Parathyroid adenoma (tissue), 2 donors: Measurements from ENCODE around the gene PTPRT.

Experiments
- H2AFZ ChIP-seq: fragments of 300-600 bp; sonication (generic); one replicate; pipeline ENCODE4 v1.7.0; 2017; ENCODE audit warnings: antibody characterized with exemption, mild to moderate bottlenecking
- H3K27ac ChIP-seq: fragments of 300-600 bp; sonication (generic); one replicate; pipeline ENCODE4 v1.7.0; 2017
- H3K27me3 ChIP-seq: fragments of 300-600 bp; sonication (generic); one replicate; pipeline ENCODE4 v1.7.0; 2017; ENCODE audit warnings: low read length; ENCODE audit not compliant: control insufficient read depth, insufficient read depth
- H3K36me3 ChIP-seq: fragments of 300-600 bp; sonication (generic); one replicate; pipeline ENCODE4 v1.7.0; 2017; ENCODE audit warnings: low read length; ENCODE audit not compliant: control insufficient read depth, insufficient read depth
- H3K4me1 ChIP-seq: fragments of 300-600 bp; sonication (generic); one replicate; pipeline ENCODE4 v1.7.0; 2017; ENCODE audit warnings: control low read depth
- H3K4me2 ChIP-seq: fragments of 300-600 bp; sonication (generic); one replicate; pipeline ENCODE4 v1.7.0; 2017; ENCODE audit warnings: low read length
- H3K4me3 ChIP-seq: fragments of 300-600 bp; sonication (generic); one replicate; pipeline ENCODE4 v1.7.0; 2017; ENCODE audit warnings: low read depth, low read length
- H3K79me2 ChIP-seq: fragments of 300-600 bp; sonication (generic); one replicate; pipeline ENCODE4 v1.7.0; 2017; ENCODE audit warnings: control low read depth
- H3K9ac ChIP-seq: fragments of 300-600 bp; sonication (generic); one replicate; pipeline ENCODE4 v1.7.0; 2017; ENCODE audit warnings: mild to moderate bottlenecking
- H3K9me3 ChIP-seq: fragments of 300-600 bp; sonication (generic); one replicate; pipeline ENCODE4 v1.7.0; 2017; ENCODE audit warnings: low read length; ENCODE audit not compliant: control insufficient read depth
- CTCF ChIP-seq: fragments of 300-600 bp; sonication (generic); IDR thresholded peaks from one replicate; pipeline ENCODE4 v1.7.0; 2017; ENCODE audit warnings: antibody characterized with exemption, mild to moderate bottlenecking
- donor health status: primary hyperparathyroidism.

The PTPRT gene

GRCh38 chr20:42043921-42044320, 1145.8 kb downstream of the PTPRT start:
- no peaks in the 10 kb centered on the region for H3K79me2 ChIP-seq
- no peak for TF ChIP-seq CTCF
- no peaks in the 10 kb centered on the region for H3K9me3 ChIP-seq
- H3K4me2 ChIP-seq: no peak overlapping the region
- H3K9ac ChIP-seq: no peak overlapping the region
- no peak overlapping the region for H3K27ac ChIP-seq
- no peaks in the 10 kb centered on the region for H3K4me1 ChIP-seq
- H3K4me3 ChIP-seq: no peak overlapping the region
- H3K36me3 ChIP-seq: no peaks in the 10 kb centered on the region
- H2AFZ ChIP-seq: no peak overlapping the region
- H3K27me3 ChIP-seq: no peaks in the 10 kb centered on the region

- peak; percentile 31 for TF ChIP-seq CTCF
- no peak overlapping the region for H3K4me3 ChIP-seq
- H2AFZ ChIP-seq: no peak overlapping the region
- H3K9ac ChIP-seq: no peak overlapping the region
- H3K4me1 ChIP-seq: no peaks in the 10 kb centered on the region
- no peaks in the 10 kb centered on the region for H3K36me3 ChIP-seq
- H3K4me2 ChIP-seq: no peak overlapping the region
- H3K27ac ChIP-seq: peak overlapping the region; percentile 4
- no peaks in the 10 kb centered on the region for H3K9me3 ChIP-seq
- no peaks in the 10 kb centered on the region for H3K27me3 ChIP-seq
- no peaks in the 10 kb centered on the region for H3K79me2 ChIP-seq
Measured at GRCh38 chr20:42041000-42041565, 1148.6 kb downstream of the PTPRT start.

GRCh38 chr20:42027746-42028268, 1161.9 kb downstream of the PTPRT start:
- no peaks in the 10 kb centered on the region for H3K79me2 ChIP-seq
- no peaks in the 10 kb centered on the region for H3K9me3 ChIP-seq
- no peak overlapping the region for H3K9ac ChIP-seq
- H3K4me3 ChIP-seq: no peak overlapping the region
- H3K4me1 ChIP-seq: no peaks in the 10 kb centered on the region
- no peak overlapping the region for H3K27ac ChIP-seq
- H2AFZ ChIP-seq: no peak overlapping the region
- peak; percentile 20 for TF ChIP-seq CTCF
- H3K27me3 ChIP-seq: no peaks in the 10 kb centered on the region
- H3K4me2 ChIP-seq: no peak overlapping the region
- no peaks in the 10 kb centered on the region for H3K36me3 ChIP-seq

- no peak overlapping the region for H2AFZ ChIP-seq
- H3K4me1 ChIP-seq: no peaks in the 10 kb centered on the region
- no peak for TF ChIP-seq CTCF
- H3K79me2 ChIP-seq: no peaks in the 10 kb centered on the region
- H3K9ac ChIP-seq: no peak overlapping the region
- no peak overlapping the region for H3K4me2 ChIP-seq
- H3K9me3 ChIP-seq: no peaks in the 10 kb centered on the region
- no peak overlapping the region for H3K27ac ChIP-seq
- no peaks in the 10 kb centered on the region for H3K36me3 ChIP-seq
- no peak overlapping the region for H3K4me3 ChIP-seq
- no peaks in the 10 kb centered on the region for H3K27me3 ChIP-seq
Measured at GRCh38 chr20:42026599-42026998, 1163.1 kb downstream of the PTPRT start.

- H3K4me2 ChIP-seq: no peak overlapping the region
- no peak overlapping the region for H3K9ac ChIP-seq
- H3K27me3 ChIP-seq: no peaks in the 10 kb centered on the region
- H3K79me2 ChIP-seq: no peaks in the 10 kb centered on the region
- TF ChIP-seq CTCF: no peak
- no peak overlapping the region for H2AFZ ChIP-seq
- no peaks in the 10 kb centered on the region for H3K9me3 ChIP-seq
- no peaks in the 10 kb centered on the region for H3K36me3 ChIP-seq
- no peak overlapping the region for H3K4me3 ChIP-seq
- H3K27ac ChIP-seq: no peak overlapping the region
- no peaks in the 10 kb centered on the region for H3K4me1 ChIP-seq
Measured at GRCh38 chr20:42024653-42025052, 1165.1 kb downstream of the PTPRT start.
